UCSD-AML1 (cell line): Measurements from ENCODE around the gene SSH2.

Experiments used
- DNase-seq: peaks from one replicate; lab custom pipeline; 2025; ENCODE audit not compliant: unreplicated experiment; lab: John Stamatoyannopoulos, UW

SSH2 gene

DNA sequence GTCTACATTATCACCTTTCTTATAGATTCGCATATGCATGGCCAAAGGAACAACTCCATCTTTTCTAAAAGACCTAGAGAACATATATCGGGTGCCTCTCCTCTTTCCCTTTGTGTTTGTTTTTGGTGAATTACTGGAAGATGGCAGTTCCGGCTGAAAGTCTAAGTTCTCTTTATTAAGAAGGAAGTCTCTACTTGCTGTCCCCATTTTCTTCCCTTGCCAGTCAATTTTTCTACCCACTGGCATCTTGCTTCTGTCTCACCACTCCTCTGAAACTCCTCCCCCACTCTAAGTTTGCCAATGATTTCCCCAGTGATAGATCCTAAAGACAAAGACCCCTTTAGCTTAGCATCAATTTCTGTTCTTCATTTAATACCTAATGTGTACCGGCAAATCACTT, 213.5 kb downstream of the SSH2 start:
- DNase-seq: no peak

DNA sequence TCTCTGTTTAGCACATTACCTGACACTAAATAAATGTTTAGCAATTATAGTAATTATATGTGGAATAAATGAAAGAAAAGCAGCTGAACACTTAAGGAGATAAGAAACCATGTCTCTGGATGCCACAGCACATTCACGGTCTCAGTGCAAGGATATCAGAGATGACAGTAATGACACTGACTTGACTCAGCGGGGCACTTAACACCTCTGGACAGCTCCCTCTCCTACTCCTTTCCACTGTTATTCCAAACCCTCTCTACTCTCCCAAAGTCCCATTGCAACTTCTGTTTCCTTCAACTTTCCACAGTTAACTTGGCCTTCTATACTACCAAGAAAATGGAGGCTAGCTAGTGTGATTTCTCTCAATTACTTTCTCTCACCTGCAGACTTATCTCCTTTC, 214.3 kb downstream of the SSH2 start:
- no peak for DNase-seq

DNA sequence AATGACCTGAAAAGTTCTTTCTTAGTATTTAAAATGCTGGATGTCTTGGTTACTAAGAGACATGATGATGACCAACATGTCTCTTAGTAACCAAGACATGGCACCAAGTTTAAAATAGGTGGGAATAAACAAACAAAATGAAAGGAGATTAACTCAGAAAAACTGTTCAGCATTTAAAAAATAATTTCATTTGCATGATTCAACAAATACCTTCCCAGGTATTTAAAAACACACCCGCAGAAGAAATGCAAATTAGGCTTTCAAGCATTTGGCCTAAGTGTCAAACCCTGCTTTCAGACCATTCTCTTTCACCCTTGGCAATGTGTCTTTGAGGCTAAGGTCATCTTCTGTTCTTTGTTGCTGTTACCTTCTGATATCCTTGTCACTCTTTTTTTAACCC, 215.9 kb downstream of the SSH2 start:
- no peak for DNase-seq

DNA sequence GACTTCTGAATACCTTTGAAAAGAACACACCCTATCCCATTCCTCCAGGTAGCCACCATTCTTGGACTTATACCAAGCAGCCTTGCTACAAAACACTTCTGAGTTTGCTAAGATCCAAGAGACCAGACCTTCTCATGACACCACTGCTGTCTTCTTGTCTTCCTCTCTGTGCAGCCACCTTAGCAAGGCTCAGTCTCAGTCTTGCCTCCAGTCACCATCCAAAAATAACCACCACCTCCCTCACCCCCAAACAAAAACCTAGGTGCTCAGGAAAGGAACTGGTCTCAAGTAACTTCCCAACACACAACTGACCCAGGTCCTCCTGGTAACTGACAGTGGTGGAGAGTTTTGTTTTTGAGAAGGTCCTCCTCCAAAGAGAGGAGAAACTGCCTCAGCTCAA, 216.4 kb downstream of the SSH2 start:
- no peak for DNase-seq

DNA sequence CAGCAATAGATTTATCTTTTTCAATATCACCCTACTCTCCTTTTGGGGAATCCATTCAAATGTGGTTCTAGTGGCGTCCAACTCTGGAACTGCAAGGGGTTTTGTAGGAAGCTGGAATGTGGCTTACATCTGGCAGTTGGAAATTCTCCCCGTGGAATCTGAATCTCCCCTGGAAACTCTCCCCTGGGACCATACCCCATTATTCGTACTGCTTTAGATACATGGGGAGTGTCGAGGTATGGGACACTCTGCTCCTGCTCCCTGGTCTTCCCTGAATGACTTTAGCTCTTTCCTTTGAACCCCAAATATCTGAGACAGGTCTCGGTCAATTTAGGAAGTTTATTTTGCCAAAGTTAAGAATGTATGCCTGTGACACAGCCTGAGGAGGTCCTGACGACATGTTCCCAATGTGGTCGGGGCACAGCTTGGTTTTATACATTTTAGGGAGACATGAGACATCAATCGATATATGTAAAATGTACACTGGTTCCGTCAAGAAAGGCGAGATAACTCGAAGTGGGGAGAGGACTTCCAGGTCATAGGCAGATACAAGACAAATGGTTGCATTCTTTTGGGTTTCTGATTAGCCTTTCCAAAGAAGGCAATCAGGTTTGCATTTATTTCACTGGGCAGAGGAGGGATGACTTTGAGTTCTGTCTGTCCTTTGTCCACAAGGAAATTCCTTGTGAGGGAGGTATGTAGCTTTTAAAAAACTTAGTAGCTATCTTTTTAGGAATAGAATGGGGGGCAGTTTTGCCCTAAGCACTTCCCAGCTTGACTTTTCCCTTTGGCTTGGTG, 218.2 kb downstream of the SSH2 start:
- DNase-seq: no peak

DNA sequence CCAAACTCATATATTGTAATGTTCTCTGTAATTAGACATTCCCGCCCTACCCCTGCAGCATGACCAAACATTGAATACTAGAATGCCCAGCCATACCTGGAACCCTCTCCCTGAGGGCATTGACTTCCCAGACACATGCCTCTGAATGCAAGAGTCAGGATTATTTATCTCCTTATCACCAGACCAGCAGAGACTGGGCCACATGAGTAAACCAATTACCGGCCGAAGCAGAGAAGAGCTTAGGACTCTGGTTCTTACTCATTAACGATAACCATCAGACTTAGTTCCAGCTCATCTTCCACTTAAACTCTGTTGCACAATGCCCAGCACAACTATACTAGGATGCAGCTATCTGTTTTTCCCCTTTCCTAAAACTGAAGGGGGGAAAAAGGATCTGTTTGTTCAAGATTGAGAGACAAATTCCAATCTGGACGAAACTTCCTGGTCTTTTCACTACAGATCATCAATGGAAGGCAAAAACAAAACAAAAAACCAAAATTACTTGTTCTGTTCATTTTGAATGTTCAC, 219.1 kb downstream of the SSH2 start:
- no peak for DNase-seq

DNA sequence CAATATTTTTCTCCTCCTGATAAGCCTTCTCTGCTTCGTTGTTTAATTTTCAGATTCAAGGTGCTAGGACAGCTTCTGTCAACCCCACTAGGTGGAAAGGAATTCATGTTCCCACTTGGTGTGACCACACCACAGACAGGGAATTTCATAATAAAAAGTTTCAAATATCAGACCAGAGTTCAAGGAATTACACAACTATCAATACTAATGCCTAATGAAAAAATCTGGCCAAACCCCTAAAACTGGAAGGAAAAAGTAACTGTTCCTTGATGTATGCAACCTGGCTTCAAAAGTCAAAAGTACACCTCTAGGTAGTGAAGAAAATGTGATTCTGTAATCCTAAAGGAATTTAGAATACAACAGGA, 219.5 kb downstream of the SSH2 start:
- no peak for DNase-seq

DNA sequence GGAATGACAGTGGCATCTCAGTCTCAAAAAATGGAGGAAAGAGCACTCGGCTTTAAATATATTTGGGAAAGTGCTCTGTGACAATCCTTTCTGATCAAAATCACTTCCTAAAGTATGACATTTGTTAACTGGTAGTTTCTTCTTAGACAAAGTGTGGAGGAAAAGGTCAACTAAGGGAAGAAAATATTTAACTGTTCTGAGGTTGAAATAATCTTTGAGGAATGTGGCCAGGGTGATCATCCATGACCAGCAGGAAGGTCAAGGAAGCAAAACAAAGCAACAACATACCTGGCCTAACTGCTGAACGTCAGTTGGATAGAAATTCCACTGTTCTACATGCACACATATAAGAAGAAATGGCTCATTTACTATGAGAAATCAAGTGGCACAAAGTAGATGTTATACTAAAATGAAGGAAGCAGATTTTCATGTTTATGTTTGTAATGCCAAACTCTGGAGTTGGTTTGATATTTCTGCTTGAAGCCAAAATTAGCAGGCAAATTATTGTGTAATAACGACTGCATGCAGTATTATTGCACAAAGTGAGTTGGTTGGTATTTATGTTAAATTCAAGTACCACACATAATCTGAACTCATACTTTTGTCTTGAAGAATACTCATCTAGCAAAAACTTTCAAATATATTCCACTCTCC, 220.0 kb downstream of the SSH2 start:
- DNase-seq: no peak

DNA sequence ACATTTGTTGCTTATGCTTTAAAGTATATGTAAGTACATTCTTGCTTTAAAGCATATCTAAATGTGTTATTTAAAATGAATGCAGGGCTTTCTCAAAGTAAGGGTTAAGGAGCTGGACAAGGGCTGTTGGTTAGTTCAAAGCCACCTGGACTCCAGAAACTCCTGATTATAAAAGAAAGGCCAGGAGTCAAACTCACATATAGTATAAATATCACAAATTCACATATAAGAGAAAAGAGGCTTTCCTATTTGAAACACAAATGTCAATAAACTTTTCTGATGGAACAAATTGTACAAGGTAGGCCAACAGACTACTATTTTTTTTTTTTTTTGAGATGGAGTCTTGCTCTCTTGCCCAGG, 222.8 kb downstream of the SSH2 start:
- no peak for DNase-seq

DNA sequence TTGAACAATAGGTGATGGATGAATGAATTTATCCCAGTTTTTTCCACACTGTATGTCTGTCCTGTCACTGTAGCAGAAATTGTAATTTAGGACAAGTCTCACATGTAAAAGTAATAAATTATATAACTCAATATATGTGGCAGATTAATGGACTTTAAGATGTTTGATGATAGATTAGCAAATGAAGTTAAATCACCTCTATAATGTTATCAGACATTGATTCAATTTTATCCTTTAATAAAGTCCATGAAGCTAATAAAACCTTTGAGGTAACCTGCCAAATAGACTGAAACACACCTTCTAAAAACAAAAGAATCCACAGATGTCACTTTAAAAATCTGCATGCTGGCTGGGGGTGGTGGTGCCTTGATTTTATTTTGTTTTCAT, 224.0 kb downstream of the SSH2 start:
- DNase-seq: no peak

DNA sequence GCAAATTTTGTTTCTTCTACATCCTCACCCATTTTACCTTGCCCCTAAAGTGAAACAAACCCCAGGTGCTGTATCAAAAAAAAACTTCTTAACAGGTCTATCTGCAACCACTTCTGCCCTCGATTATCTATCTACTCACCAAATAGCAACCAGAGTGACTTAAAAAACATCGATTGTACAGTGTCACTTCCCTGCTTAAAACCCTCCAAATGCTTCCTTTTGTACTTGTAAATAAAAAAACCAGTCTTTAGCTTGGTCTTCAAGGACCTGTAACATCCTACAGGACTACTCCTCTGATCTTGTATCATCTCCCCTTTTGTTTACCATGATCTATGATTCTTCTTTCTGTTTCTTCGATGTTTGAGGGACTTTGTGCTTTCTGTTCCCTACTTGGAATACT, 224.6 kb downstream of the SSH2 start:
- no peak for DNase-seq

DNA sequence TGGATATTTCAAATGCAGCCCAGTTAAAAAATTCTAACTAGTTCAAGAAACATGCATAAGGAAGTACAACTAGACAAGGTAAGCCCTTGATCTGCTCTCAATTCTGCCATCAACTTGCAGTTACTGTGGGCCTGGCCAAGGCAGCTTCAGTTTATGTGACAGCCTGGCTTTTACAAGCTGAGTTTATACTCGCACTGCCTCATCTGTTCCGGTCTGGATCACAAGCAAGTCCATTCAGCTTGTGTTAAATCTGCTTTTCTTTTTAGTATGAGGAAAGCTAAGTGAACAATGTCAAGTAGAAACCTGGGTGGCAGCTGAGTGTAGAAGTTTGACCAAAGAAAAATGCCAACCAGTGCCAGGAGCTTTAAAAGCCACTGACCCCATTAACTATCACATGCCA, 230.7 kb downstream of the SSH2 start:
- no peak for DNase-seq

DNA sequence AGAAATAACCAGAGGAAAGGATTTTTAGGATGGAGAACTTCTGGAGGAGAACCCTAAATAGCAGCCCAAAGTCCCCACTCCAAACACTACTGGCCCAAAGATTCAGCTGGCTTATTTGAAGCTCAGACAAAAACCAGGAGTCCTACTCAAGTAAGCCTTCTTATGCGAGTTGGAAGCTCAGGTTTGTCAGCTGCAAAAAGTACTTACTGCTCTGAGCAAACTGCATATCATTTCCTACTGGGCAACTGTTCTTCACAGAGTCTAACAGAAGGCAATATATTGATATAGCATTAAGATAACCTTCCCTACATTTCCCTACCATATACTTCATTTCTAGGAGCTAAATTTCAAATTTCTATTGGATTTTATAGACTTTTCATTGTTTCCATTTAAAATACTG, 231.2 kb downstream of the SSH2 start:
- no peak for DNase-seq

DNA sequence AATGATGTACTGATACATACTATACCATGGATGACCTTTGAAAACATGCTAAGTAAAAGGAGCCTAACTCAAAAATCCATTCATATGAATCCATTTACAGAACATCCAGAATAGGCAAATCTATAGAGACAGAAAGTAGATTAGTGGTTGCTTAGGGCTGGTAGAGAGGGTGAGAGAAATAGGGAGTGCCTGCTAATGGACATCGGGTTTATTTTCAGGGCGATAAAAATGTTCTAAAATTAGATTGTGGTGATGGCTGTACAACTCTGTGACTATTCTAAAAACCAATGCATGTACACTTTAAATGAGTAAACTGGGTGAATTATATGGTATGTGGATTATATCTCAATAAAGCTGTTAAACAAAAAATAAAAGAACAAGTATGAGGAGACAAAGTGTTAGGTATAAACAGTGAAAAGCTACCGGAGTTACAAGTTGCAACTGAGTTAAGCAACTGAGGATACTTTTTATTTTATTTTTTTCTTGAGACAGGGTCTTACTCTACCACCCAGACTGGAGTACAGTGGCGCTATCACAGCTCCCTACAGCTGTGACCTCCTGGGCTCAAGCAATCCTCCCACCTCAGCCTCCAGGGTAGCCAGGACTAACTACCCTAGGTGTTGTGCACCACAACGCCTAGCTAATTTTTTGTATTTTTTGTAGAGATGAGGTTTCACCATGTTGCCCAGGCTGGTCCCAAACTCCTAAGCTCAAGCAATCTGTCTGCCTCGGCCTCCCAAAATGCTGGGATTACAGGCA, 231.8 kb downstream of the SSH2 start:
- DNase-seq: no peak

DNA sequence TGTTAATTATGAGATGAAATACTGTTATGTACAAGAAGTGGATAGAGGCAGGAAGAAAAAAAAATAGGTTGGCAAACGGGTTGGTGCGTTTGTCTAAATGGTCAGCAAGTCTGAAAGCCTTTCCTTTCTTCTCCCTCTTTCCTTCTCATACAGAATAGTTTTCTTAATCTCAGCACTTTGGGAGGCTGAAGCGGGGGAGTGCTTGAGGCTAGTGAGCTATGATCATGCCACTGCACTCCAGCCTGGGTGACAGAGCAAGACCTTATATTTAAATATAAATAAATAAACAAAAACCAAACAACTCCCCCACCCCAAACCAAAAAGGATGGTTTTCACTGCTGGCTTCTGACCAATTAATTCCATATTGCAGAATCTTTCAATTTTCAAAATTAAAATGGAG, 232.7 kb downstream of the SSH2 start:
- no peak for DNase-seq

DNA sequence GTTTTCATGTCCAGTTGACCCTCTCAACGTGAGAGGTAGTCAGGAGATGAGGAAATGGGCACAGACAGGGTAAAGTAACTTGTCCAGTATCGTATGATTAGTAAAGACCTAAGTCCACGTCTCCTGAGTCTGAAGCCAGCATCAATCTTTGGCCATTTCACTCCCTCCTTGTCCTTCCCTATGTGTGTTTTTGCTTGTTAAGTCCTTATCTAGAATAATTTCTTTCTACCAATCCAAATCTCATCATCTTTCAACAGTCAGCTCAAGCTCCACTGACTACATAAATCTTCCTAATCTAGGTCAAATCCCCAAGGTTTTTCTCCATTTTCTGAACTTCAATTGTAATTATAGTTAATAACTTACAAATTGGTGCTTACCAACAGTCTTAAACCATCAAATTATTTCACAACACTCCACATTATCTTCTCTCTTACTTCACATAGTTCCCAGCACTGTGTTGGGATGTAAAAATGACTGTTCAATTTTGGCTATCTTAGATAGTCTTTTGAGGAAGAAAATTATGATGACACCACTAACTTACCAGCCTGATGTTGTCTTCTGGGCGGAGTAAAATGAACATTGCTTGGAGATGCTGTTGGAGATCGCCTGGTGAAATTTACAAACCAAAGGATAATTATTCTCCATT, 235.0 kb downstream of the SSH2 start:
- DNase-seq: no peak

DNA sequence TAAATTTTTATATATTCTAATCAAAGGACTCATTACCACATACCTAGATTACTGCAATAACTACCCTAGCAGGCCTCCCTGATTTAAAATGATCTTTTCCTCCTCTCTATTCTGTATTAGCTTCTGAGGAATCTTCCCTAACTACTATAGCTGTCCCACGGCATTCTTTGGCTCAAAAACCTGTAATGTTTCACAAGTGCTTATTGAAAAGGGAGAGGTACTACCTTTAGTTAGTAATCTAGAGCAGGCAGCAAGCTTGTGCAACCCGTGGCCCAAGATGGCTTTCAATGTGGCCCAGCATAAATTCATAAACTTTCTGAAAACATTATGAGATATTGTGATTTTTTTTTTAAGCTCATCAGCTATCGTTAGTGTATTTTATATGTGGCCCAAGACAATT, 236.3 kb downstream of the SSH2 start:
- DNase-seq: no peak

DNA sequence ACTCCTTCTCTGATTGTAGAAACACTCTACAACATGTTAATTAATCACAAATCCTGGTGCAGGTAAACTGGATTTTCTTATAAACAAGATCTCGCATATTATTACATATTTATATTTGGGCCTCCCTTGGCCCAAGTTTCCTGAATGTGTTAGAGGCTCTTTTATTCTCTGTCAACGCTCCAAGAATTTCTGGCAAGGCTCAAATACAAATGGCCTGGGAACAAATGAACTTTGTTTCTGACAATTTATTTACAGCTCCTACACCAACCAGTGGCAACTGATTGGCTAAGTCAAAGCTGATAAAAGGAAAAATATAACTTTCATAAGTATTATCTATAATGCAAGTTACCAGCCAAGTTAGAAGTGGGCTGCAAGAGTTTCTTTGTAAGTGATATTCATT, 242.4 kb downstream of the SSH2 start:
- DNase-seq: no peak

DNA sequence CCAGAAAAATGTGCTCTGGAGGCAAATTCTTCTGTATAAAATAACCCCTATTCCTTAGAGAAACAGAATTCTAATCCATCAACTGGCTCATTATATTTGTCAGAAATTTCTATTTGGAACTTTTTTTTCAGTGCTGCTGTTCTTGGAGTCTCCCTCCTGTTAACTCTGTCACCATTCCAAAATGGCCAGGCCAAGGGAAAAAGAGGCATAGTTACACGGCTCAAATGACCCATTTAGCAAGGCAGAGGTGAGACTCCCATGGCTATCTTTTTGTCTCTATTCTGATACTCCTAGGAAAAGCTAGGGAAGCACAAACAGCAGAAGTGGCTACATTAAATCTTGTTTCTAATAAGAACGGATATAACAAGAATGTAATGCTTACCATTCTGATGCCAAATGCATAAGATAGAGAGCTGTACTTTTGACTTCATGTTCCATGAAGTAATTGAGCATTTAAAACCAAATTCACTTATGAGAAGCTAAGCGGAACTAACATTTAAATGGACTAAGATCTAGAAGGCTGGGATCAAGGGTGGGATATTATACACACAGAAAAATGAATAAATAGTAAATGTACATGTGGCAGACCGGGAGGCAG, 242.9 kb downstream of the SSH2 start:
- no peak for DNase-seq

DNA sequence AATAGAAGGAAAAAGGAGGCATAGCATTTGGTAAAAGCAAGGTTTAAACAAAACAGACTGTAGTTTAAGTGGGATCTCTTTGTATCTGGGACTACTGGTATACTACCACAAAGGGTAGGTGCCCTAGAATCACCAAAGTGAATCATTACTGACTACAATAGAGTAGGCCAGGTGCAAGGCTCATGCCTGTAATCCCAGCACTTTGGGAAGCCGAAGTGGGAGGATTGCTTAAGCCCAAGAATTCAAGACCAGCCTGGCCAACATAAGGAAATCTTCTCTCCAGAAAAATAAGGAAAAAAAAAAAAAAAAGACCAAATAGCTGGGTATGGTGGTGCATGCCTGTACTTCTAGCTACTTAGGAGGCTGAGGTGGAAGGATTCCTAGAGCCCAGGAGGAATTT, 246.5 kb downstream of the SSH2 start:
- no peak for DNase-seq

DNA sequence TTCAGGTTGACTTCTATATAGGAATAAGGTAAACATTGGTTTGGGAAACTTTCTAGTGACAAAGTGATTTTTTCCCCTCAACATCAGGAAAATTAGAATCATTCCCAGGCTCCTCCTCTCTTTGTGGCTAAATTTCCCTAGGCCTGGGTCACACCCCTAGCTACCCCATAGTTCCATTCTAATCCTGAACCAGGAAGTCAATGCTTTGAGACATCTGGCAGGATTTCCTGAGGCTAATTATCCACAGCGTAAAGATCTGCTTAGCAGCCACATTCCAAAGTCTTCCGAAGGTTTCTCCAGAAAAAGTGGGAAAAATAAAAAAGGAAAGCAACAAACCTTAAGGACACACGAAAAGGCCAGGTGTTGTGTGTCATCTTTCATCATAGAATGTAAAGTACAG, 247.0 kb downstream of the SSH2 start:
- DNase-seq: no peak
